HepG2 (cell line): ENCODE results near the gene PCBP1. TPM values are rescaled to one million over a fixed set of nuclear protein-coding genes. Genes with fewer than 3 reads are reported as not detected.

Experiments
- CREM ChIP-seq, 2 experiments: sonication (generic) in 1 of 2; formaldehyde crosslinking in 1 of 2; IDR thresholded peaks; 2 replicates each; pipeline versions ENCODE4 v1.4.0 to v1.6.1; 2016 to 2020; ENCODE audit warnings: antibody characterized with exemption in 1 of 2, mild to moderate bottlenecking in 1 of 2, missing genetic modification reagents in 1 of 2
- DMTF1 ChIP-seq: sonication (generic); formaldehyde crosslinking; IDR thresholded peaks from 2 replicates; pipeline ENCODE4 v1.4.0; 2020; ENCODE audit warnings: mild to moderate bottlenecking, missing genetic modification reagents
- HES4 ChIP-seq: sonication (generic); formaldehyde crosslinking; IDR thresholded peaks from 2 replicates; pipeline ENCODE4 v1.9.0; 2021; ENCODE audit warnings: mild to moderate bottlenecking, missing genetic modification reagents, borderline replicate concordance
- HOXA5 ChIP-seq: sonication (generic); formaldehyde crosslinking; IDR thresholded peaks from 2 replicates; pipeline ENCODE4 v1.4.0; 2020; ENCODE audit warnings: missing genetic modification reagents
- HOXA7 ChIP-seq: sonication (generic); formaldehyde crosslinking; IDR thresholded peaks from 2 replicates; pipeline ENCODE4 v1.8.1; 2022; ENCODE audit warnings: mild to moderate bottlenecking, missing genetic modification reagents, moderate library complexity
- HOXD1 ChIP-seq: sonication (generic); formaldehyde crosslinking; IDR thresholded peaks from 2 replicates; pipeline ENCODE4 v1.5.0; 2020; ENCODE audit warnings: missing genetic modification reagents
- PATZ1 ChIP-seq: sonication (generic); formaldehyde crosslinking; IDR thresholded peaks from 2 replicates; pipeline ENCODE4 v1.4.0; 2020; ENCODE audit warnings: missing genetic modification reagents
- REL ChIP-seq: sonication (generic); formaldehyde crosslinking; conservative IDR thresholded peaks from 2 replicates; pipeline ENCODE4 v1.8.0; 2022; ENCODE audit warnings: mild to moderate bottlenecking, missing genetic modification reagents, moderate library complexity
- SRSF4 ChIP-seq: fragments of 200-400 bp; formaldehyde crosslinking; IDR thresholded peaks from one replicate; pipeline ENCODE4 v1.6.1; 2018; ENCODE audit warnings: mild to moderate bottlenecking, low read depth, low read length, moderate library complexity; ENCODE audit not compliant: poor library complexity, severe bottlenecking
- TCF12 ChIP-seq, 2 experiments: fragments of 450-650 bp in 1 of 2; sonication (generic) in 1 of 2; formaldehyde crosslinking in 1 of 2; IDR thresholded peaks; 2 replicates each; pipeline versions ENCODE4 v1.6.1 to v1.8.0; 2017 to 2022; ENCODE audit warnings: antibody characterized with exemption in 1 of 2, mild to moderate bottlenecking in 1 of 2, missing genetic modification reagents in 1 of 2, moderate library complexity in 1 of 2
- ZBTB25 ChIP-seq: IDR thresholded peaks from 2 replicates; pipeline ENCODE4 v1.6.1; 2018; ENCODE audit warnings: missing genetic modification reagents
- ZFP62 ChIP-seq: sonication (generic); formaldehyde crosslinking; IDR thresholded peaks from 2 replicates; pipeline ENCODE4 v1.4.0; 2020; ENCODE audit warnings: missing genetic modification reagents
- ZNF282 ChIP-seq: fragments of 450-650 bp; IDR thresholded peaks from 2 replicates; pipeline ENCODE4 v1.6.1; 2018; ENCODE audit not compliant: partially characterized antibody
- ZNF501 ChIP-seq: sonication (generic); formaldehyde crosslinking; IDR thresholded peaks from 2 replicates; pipeline ENCODE4 v1.5.1; 2020; ENCODE audit warnings: mild to moderate bottlenecking, moderate library complexity, missing genetic modification reagents
- ZNF607 ChIP-seq: sonication (generic); formaldehyde crosslinking; IDR thresholded peaks from 2 replicates; pipeline ENCODE4 v1.5.1; 2020; ENCODE audit warnings: missing genetic modification reagents, mild to moderate bottlenecking, borderline replicate concordance
- ZNF772 ChIP-seq: sonication (generic); formaldehyde crosslinking; IDR thresholded peaks from 2 replicates; pipeline ENCODE4 v1.5.0; 2020; ENCODE audit warnings: mild to moderate bottlenecking, missing genetic modification reagents
- polyA plus RNA-seq, 8 experiments: library from polyadenylated mRNA; depleted of rRNA in 3 of 8; stranded (reverse) in 7 of 8; unstranded in 1 of 8; fragments of >200 nt; fragmentation: Illumina TruSeq in 4 of 8; extraction: Trizol in 4 of 8; gene quantifications; 2 replicates each; pipeline versions ENCODE4 v1.2.1 to v1.2.3, GENCODE V29; 2011 to 2016; ENCODE audit warnings: low read depth in 4 of 8, missing spikeins in 1 of 8, mixed read lengths in 1 of 8; ENCODE audit not compliant: insufficient read depth in 1 of 8
- total RNA-seq, 5 experiments: library from RNA; depleted of rRNA; stranded (reverse); fragments of >200 nt; fragmentation: Illumina TruSeq; extraction: Trizol; gene quantifications; 2 replicates each; pipeline ENCODE4 v1.2.3, GENCODE V29; 2016; ENCODE audit warnings: low read depth in 1 of 5
- TF ChIP-seq, protein P1 (sequence below): sonication (generic); formaldehyde crosslinking; IDR thresholded peaks from 2 replicates; pipeline ENCODE4 v1.5.0; 2020; ENCODE audit warnings: mild to moderate bottlenecking, missing genetic modification reagents, borderline replicate concordance
- TF ChIP-seq, protein P2 (sequence below): IDR thresholded peaks from 2 replicates; pipeline ENCODE4 v1.6.1; 2016; ENCODE audit warnings: mild to moderate bottlenecking
- TF ChIP-seq, protein P3 (sequence below): sonication (generic); formaldehyde crosslinking; IDR thresholded peaks from 2 replicates; pipeline ENCODE4 v1.5.0; 2020; ENCODE audit warnings: missing genetic modification reagents
- TF ChIP-seq, protein P4 (sequence below): IDR thresholded peaks from 2 replicates; pipeline ENCODE4 v1.6.1; 2016; ENCODE audit warnings: low read depth, borderline replicate concordance

The PCBP1 gene
- total and polyA plus RNA-seq, 2 of the 13 experiments (the other 11 are each of a cell fraction or from before 2014, with no cell fraction given), result 32.0 to 137 TPM

- TF ChIP-seq PATZ1 (CRISPR knock-in tag) (no peak), ZNF607 (no peak), CREM (IDR thresholded peaks at IDR 0.05) (no peak), CREM (CRISPR knock-in tag; IDR thresholded peaks at IDR 0.05) (no peak), HOXD1 (CRISPR knock-in tag) (no peak), TCF12 (IDR thresholded peaks at IDR 0.05) (no peak), TCF12 (CRISPR knock-in tag; IDR thresholded peaks at IDR 0.05) (no peak), ZNF282 (no peak), REL (CRISPR knock-in tag) (no peak), HOXA5 (CRISPR knock-in tag) (no peak), HES4 (CRISPR knock-in tag) (no peak), ZNF501 (CRISPR knock-in tag) (no peak), ZBTB25 (CRISPR knock-in tag) (no peak), SRSF4 (no peak), ZFP62 (no peak), ZNF772 (CRISPR knock-in tag) (no peak), DMTF1 (CRISPR knock-in tag) (no peak), HOXA7 (CRISPR knock-in tag) (no peak)
- TF ChIP-seq, protein P1, sequence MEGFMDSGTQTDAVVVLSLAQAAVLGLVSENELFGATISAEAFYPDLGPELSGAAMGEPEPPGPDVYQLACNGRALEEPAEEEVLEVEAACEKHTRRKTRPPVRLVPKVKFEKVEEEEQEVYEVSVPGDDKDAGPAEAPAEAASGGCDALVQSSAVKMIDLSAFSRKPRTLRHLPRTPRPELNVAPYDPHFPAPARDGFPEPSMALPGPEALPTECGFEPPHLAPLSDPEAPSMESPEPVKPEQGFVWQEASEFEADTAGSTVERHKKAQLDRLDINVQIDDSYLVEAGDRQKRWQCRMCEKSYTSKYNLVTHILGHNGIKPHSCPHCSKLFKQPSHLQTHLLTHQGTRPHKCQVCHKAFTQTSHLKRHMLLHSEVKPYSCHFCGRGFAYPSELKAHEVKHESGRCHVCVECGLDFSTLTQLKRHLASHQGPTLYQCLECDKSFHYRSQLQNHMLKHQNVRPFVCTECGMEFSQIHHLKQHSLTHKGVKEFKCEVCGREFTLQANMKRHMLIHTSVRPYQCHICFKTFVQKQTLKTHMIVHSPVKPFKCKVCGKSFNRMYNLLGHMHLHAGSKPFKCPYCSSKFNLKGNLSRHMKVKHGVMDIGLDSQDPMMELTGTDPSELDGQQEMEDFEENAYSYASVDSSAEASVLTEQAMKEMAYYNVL (CRISPR knock-in tag), result no peak
- TF ChIP-seq, protein P2, sequence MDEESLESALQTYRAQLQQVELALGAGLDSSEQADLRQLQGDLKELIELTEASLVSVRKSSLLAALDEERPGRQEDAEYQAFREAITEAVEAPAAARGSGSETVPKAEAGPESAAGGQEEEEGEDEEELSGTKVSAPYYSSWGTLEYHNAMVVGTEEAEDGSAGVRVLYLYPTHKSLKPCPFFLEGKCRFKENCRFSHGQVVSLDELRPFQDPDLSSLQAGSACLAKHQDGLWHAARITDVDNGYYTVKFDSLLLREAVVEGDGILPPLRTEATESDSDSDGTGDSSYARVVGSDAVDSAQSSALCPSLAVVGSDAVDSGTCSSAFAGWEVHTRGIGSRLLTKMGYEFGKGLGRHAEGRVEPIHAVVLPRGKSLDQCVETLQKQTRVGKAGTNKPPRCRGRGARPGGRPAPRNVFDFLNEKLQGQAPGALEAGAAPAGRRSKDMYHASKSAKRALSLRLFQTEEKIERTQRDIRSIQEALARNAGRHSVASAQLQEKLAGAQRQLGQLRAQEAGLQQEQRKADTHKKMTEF (CRISPR knock-in tag), result 0 out of 2 replicates have a peak, but pooled peaks have one; percentile 28
- TF ChIP-seq, protein P3, sequence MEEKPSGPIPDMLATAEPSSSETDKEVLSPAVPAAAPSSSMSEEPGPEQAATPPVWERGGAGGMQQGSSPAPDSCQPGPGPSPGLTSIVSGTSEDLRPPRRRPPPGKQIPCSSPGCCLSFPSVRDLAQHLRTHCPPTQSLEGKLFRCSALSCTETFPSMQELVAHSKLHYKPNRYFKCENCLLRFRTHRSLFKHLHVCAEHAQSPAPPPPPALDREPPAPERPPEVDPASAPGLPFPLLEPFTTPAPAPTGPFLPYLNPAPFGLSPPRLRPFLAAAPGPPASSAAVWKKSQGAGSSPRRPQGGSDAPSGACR (CRISPR knock-in tag), result peak; percentile 42; the same call in 1 of the 2 replicates
- TF ChIP-seq, protein P4, sequence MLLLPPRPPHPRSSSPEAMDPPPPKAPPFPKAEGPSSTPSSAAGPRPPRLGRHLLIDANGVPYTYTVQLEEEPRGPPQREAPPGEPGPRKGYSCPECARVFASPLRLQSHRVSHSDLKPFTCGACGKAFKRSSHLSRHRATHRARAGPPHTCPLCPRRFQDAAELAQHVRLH, result peak; percentile 40; the same call in 1 of the 2 replicates
Measured at GRCh38 chr2:70069049-70069448, 18.2 kb upstream of the PCBP1 start (continued).
